Right cardiac atrium (tissue), 5 donors: ENCODE measurements around the gene PPP1R9A. TPM values are rescaled to one million over a fixed set of nuclear protein-coding genes. Genes with fewer than 3 reads are reported as not detected.
A peak's percentile ranks its signal among the peaks of the same experiment; 100 is the strongest.

Experiments
- ATAC-seq, 2 donors: fragments of 200-7000 bp; cut with Tn5 transposase; one replicate each; pipeline versions ENCODE4 v1.8.0 to v1.9.1; 2020; ENCODE audit warnings: moderate library complexity in 2 of 2, mild to moderate bottlenecking in 1 of 2
- DNase-seq, 3 donors: peaks; one replicate each; pipeline ENCODE4 v3.0.0-alpha.2; 2020
- H3K27ac ChIP-seq: one replicate; pipeline ENCODE4 v1.5.1; 2013; ENCODE audit warnings: mild to moderate bottlenecking, low read length, control low read depth, moderate library complexity
- H3K27me3 ChIP-seq: one replicate; pipeline ENCODE4 v1.6.1; 2013; ENCODE audit not compliant: control insufficient read depth, insufficient read depth
- H3K4me1 ChIP-seq: one replicate; pipeline ENCODE4 v1.6.1; 2013; ENCODE audit warnings: low read length; ENCODE audit not compliant: control insufficient read depth, insufficient read depth
- H3K4me3 ChIP-seq: one replicate; pipeline ENCODE4 v1.5.1; 2013; ENCODE audit warnings: low read length, control low read depth
- H3K9me3 ChIP-seq: one replicate; pipeline ENCODE4 v1.6.1; 2013; ENCODE audit warnings: low read length; ENCODE audit not compliant: control insufficient read depth
- WGBS: extraction: QIAGEN DNeasy Blood & Tissue Kit; methylation state at CpG from one replicate; pipeline ENCODE4 v1.1.7; 2013; 5-methylcytosine and 5-hydroxymethylcytosine counted together
- intact Hi-C, 4 donors: fragments of 100-400 bp; cut with DNase I; formaldehyde crosslinking; loops; one replicate each; pipeline versions ENCODE4 v1.11.0 to v1.14.0; 2022 to 2023
- polyA plus RNA-seq: library from polyadenylated mRNA; stranded (reverse); fragments of 200-250 nt; gene quantifications from one replicate; pipeline ENCODE4 v1.2.3, GENCODE V29; 2013
- total RNA-seq, 4 donors: library from RNA; stranded (reverse); fragmentation: NEBNext Ultra II Directional; extraction: Animal tissue kit (Norgen Biotek cat#: 25700); gene quantifications; one replicate each; pipeline ENCODE4 v1.2.1, GENCODE V29; 2021
- donor health status: healthy with polysubstance abuse.
- donor health status: DM: no; HTN: yes; CAD: no.
- donor health status: DM: no; HTN: no; CAD: no.
- donor health status: DM: no; HTN: yes; CAD: no; lungs with severe emphysema.
- donor health status: DM: yes; HTN: yes; CAD: no.

PPP1R9A gene
- total and polyA plus RNA-seq, 5 donors = 3.7 to 37.3 (median 28.5) TPM

DNA sequence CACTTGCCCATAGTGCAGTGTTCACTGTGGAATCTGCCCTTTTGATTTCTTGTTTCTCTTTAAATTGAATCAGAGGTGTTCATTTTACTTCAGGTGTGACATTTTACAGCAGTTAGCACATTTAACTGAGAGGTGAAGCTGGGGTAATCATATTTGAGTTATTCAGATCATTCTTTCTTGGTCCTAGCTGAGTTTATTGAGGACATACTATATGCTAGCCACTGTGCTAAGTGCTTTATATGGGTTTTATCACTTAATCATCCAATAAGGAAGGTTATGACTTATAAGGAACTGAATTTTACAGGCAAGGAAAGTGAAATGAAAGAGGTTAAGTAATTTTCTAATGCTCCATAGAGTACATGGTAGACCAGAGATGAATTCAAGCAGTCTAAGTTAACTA is 337.2 kb downstream of the PPP1R9A start:
- Histone ChIP-seq H3K27ac (no peak overlapping the region), H3K9me3 (no peaks in the 10 kb centered on the region), H3K4me1 (no peaks in the 10 kb centered on the region), H3K27me3 (no peaks in the 10 kb centered on the region), H3K4me3 (no peak overlapping the region)
- intact Hi-C loops = loop anchor here in 1 of 4 donors (5.0 kb wide), 1 partner anchor 797 kb away; no protein-coding TSS in a partner anchor
- no peak for DNase-seq
- no peak for ATAC-seq

DNA sequence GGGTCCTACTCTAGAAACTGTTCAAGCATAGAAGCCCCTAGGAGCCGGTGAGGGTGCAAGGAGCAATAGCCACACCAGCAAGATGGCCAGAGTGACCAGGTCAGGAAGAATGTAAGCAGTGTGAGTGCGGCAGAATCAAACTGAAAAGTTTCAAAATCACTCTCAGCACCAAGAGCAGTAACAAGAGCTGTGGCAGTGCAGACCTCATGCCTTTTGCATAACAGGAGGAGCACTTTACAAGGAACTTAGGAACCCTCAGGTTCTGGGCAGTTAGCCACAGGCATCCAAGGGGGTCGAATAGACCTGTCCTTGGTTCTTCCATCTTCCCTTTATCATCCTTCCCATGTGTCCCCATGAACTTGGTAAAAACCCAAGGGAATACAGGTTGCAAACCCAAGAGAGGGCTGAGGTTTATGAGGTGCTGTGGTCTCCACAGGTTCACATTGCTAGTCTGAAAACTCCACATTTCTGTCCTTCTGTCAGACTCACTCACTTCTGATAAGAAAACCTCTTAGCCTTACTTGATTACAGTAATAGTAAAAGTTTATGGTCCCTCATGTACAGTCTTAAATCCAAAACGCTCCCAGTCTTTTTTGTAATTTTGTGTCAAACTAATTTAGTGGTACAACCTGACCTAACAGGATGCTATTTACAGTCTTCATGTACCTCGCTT is 338.6 kb downstream of the PPP1R9A start:
- DNase-seq = peak in 1 of 3 donors; percentile 6
- intact Hi-C loops = loop anchor here in 1 of 4 donors (5.0 kb wide), 1 partner anchor 799 kb away; no protein-coding TSS in a partner anchor

DNA sequence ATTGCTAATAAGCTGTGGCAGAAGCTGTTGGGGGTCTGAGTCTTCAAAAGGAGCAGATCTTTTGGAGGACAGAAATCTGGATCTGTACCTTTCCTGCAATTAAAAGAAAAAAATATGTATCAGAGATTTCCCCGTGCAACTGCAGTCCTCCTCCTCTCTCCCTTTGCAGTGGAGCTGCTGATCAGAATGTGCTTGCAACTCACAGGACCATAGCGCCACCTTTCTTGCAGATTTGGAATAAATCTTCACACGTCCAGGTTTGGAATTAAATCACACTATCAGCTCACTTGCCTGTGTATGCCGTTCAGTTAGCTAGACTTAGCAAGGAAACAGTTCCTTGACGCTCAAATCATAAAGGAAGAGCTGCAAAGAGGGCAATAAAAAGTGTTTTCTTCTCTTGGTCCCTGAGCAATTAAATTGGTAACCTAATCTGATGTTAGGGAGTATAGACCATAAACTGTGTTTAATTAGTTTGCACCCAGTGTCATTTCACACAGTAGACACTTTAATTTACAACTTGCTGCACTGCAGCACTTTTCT is 339.5 kb downstream of the PPP1R9A start:
- peak; percentile 79 to 89 for ATAC-seq
- DNase-seq = peak in 2 of 3 donors; percentile 7 to 22
- intact Hi-C loops = loop anchor here in 1 of 4 donors (5.0 kb wide), 1 partner anchor 800 kb away; no protein-coding TSS in a partner anchor
- no peak overlapping the region for H3K27ac ChIP-seq
- no peaks in the 10 kb centered on the region for H3K9me3 ChIP-seq
- no peaks in the 10 kb centered on the region for H3K4me1 ChIP-seq
- no peaks in the 10 kb centered on the region for H3K27me3 ChIP-seq
- 3% methylated on average over 5 of the region's 5 CpGs for WGBS
- H3K4me3 ChIP-seq = no peak overlapping the region

More for the DNA sequence above, 338.6 kb downstream of the PPP1R9A start:
- ATAC-seq = no peak
- Histone ChIP-seq H3K27ac (no peak overlapping the region), H3K9me3 (no peaks in the 10 kb centered on the region), H3K4me3 (no peak overlapping the region), H3K27me3 (no peaks in the 10 kb centered on the region), H3K4me1 (no peaks in the 10 kb centered on the region)
- 85% methylated on average over 5 of the region's 5 CpGs for WGBS

DNA sequence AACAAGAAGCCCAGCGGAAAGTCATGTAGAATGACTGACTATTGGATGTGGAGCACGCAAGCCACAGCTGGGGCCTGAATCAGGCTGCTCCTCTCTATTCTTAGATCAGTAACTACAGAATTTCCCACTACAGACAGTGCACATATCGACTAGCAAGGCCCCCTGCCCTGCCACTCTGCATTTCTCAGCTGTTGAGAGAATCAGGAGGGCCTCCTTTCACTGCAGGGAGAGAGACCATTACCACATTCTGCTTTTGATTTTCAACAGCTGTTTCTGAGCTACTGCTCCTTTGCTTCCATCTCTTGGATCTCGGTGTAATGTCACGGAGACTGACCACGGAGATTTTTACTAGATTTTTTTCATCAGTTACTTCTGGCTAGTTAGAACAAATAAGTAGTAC is 343.2 kb downstream of the PPP1R9A start:
- H3K4me3 ChIP-seq = no peak overlapping the region
- ATAC-seq (no peak), DNase-seq (peak in 1 of 3 donors; percentile 4)
- no peak overlapping the region for H3K27ac ChIP-seq
- no peaks in the 10 kb centered on the region for H3K9me3 ChIP-seq
- intact Hi-C loops = no loop called here
- no peaks in the 10 kb centered on the region for H3K4me1 ChIP-seq
- H3K27me3 ChIP-seq = no peaks in the 10 kb centered on the region
- WGBS = 79% methylated on average over 6 of the region's 6 CpGs

DNA sequence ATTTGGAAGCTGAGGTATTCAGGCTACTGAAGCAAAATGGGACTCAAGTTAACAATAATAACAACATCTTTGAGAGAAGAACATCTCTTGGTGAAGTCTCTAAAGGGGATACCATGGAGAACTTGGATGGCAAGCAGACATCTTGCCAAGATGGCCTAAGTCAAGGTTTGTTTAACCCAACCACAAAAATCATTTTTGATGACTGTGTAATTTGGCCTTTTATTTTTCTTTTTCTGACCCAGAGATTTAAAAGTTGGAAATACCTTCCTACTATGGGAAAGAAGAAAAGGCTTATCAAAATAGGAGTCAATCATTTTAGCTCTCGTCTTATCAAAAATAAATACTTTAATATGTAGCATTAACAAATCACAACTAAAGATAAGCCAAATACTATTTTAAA is 344.6 kb downstream of the PPP1R9A start:
- intact Hi-C loops = no loop called here
- no peak overlapping the region for H3K27ac ChIP-seq
- 90% methylated on average over 1 of the region's 1 CpG for WGBS

DNA sequence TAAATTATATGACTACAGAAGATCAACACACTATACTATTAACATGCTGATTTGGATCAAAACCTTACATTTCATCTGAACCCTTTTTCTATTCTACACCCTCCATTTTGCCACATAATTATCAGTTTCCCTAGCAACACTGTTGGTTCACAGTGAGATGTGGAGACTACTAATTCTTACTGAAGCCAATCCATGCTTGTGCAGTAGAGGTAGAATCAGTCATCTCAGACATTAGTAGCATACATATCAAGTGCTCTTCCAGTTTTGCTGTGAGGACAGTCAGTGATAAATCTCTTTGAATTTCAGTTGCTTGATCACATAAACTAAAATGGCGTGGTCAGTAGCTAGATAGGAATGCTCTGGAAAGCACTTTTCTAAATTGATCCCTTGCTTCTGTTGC is 346.6 kb downstream of the PPP1R9A start:
- ATAC-seq = no peak
- H3K27me3 ChIP-seq = no peaks in the 10 kb centered on the region
- no peaks in the 10 kb centered on the region for H3K9me3 ChIP-seq
- no peak overlapping the region for H3K27ac ChIP-seq
- intact Hi-C loops = no loop called here
- 95% methylated on average over 1 of the region's 1 CpG for WGBS
- DNase-seq = no peak
- H3K4me1 ChIP-seq = no peaks in the 10 kb centered on the region
- no peak overlapping the region for H3K4me3 ChIP-seq

More for the DNA sequence above, 344.6 kb downstream of the PPP1R9A start:
- no peak for ATAC-seq
- H3K4me1 ChIP-seq = no peaks in the 10 kb centered on the region
- no peaks in the 10 kb centered on the region for H3K27me3 ChIP-seq
- no peaks in the 10 kb centered on the region for H3K9me3 ChIP-seq
- no peak overlapping the region for H3K4me3 ChIP-seq
- no peak for DNase-seq

DNA sequence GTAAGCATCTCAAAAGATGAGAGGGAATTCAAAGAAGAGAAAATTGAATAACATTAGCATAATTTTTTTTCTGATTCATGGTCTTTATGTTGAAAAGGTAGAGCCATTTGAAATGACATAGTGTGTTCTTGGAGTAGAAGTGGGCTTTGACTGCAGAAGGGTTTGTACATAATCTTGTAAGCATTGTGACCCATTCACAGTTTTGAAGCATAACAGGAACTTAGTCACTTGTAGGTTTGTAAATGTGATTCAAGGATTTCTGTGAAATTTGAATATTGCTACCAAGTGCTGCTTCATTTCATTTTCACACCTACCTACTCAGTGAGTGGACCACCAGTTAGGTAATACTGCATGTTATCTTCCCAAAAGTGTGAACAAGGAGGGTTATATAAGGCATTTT is 348.3 kb downstream of the PPP1R9A start:
- no peak for DNase-seq
- H3K9me3 ChIP-seq = no peaks in the 10 kb centered on the region
- ATAC-seq = no peak
- intact Hi-C loops = no loop called here
- H3K4me3 ChIP-seq = no peak overlapping the region
- no peak overlapping the region for H3K27ac ChIP-seq
- H3K27me3 ChIP-seq = no peaks in the 10 kb centered on the region
- H3K4me1 ChIP-seq = no peaks in the 10 kb centered on the region

DNA sequence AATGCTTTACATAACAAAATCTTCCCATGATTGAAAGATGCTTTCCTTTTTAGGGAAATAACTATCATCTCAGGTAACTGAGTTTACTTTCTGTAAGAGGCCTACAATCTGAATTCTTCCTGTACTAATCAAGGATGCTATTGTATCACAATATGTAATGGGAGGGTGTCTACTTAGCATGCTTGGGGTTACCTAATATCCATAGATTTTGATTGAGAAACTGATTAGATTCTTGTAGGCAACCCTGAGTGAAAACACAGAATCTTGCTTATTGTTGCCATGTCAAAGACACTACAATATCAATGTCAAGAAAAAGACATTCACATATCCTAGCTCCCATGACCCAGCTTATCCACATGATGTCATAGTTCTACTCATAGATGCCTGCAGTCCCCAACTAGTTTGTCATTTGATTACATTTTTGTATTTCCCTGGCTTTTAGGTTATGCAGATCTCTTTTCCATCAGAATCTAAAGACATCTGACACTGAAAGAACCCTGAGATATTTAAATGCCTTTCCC is 354.6 kb downstream of the PPP1R9A start:
- DNase-seq (no peak), ATAC-seq (no peak)
- Histone ChIP-seq H3K4me3 (no peak overlapping the region), H3K9me3 (no peaks in the 10 kb centered on the region), H3K27ac (no peak overlapping the region), H3K27me3 (no peaks in the 10 kb centered on the region), H3K4me1 (no peaks in the 10 kb centered on the region)
- intact Hi-C loops = no loop called here

DNA sequence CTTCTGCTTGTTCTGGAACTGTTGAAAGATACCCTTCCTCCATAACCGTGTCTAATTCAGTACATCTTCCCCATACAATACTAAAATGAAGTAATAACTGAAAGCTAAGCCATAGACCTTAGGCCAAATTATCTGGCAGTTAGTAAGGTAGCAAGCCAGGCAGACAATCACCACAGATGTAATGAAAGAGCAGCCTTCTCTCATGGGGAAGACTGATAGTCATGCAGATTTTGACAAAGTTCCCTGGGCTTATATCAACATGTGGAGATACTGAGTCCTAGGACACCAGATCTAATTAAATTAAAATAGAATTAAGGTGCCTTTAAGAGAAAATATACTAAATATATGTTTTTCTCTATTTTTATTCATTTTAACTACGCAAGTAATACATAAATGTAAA is 355.5 kb downstream of the PPP1R9A start:
- Histone ChIP-seq H3K4me1 (no peaks in the 10 kb centered on the region), H3K9me3 (no peaks in the 10 kb centered on the region), H3K27ac (no peak overlapping the region), H3K4me3 (no peak overlapping the region), H3K27me3 (no peaks in the 10 kb centered on the region)
- intact Hi-C loops = no loop called here
- ATAC-seq = no peak
- 87% methylated on average over 2 of the region's 2 CpGs for WGBS
- no peak for DNase-seq

DNA sequence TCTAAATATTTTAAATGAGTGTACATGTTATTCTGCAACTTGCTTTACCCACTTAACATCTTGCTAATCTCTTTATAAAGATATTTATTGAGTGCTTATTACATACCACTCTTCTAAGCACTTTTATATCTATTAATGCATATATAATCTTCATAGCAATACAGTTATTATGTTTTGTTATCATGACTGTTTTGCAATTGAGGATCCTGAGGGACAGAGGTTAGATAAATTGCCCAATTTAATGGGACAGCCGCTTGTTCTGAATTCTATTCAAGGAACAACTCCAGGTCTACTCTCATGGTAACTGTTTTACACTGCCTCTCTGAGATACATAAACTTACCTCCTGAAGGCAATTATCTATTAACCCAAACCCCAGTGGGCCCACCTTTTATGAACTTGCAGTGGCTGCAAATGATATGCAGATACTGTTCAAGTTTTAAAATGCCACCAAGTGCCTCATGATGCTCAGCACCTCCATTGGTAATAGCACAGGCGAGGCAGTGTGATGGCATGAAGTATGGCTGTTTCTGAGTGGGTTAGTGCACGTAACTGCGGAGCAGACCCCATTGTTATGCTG is 356.5 kb downstream of the PPP1R9A start:
- intact Hi-C loops = no loop called here
- Histone ChIP-seq H3K4me1 (no peaks in the 10 kb centered on the region), H3K27ac (no peak overlapping the region), H3K4me3 (no peak overlapping the region), H3K9me3 (no peaks in the 10 kb centered on the region), H3K27me3 (no peaks in the 10 kb centered on the region)
- WGBS = 66% methylated on average over 4 of the region's 4 CpGs
- no peak for DNase-seq
- ATAC-seq = no peak

DNA sequence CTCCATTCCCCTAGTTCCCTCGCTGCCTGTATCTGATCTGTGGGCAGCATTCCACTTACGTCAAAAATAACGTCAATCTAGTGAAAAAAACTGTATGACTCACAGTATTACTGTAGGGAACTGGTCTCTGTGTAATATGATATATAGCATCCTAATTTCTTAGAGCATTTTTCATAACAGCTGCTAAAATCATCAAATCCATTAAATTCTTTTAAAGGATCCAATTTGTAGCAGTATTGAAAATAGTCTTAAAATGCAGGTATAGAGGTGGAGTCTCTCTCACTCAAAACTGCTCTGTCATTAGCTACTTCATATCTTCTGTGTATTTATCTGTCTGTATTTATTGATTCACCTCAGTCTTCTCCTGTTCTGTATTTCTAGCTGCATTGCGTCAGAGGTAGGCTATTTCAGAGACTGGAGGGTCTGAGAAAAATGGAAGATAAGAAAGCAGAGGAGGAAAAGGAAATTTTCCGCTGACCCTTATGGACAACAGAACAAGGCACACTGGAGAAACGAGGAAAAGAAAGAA is 357.0 kb downstream of the PPP1R9A start:
- ATAC-seq (peak in 1 of 2 donors; percentile 47), DNase-seq (no peak)
- Histone ChIP-seq H3K27ac (no peak overlapping the region), H3K9me3 (no peaks in the 10 kb centered on the region), H3K4me1 (no peaks in the 10 kb centered on the region), H3K4me3 (no peak overlapping the region), H3K27me3 (no peaks in the 10 kb centered on the region)
- intact Hi-C loops = no loop called here
- 51% methylated on average over 6 of the region's 6 CpGs for WGBS
